Measurements from ENCODE around the gene CWC27. TPM values are rescaled to one million over a fixed set of nuclear protein-coding genes. Genes with fewer than 3 reads are reported as not detected.

The CWC27 gene
- total and polyA plus RNA-seq, 9 of the 15 experiments (the other 6 are each of a cell fraction or from before 2014, with no cell fraction given) = 19.7 to 49.3 (median 38.3) TPM

DNA sequence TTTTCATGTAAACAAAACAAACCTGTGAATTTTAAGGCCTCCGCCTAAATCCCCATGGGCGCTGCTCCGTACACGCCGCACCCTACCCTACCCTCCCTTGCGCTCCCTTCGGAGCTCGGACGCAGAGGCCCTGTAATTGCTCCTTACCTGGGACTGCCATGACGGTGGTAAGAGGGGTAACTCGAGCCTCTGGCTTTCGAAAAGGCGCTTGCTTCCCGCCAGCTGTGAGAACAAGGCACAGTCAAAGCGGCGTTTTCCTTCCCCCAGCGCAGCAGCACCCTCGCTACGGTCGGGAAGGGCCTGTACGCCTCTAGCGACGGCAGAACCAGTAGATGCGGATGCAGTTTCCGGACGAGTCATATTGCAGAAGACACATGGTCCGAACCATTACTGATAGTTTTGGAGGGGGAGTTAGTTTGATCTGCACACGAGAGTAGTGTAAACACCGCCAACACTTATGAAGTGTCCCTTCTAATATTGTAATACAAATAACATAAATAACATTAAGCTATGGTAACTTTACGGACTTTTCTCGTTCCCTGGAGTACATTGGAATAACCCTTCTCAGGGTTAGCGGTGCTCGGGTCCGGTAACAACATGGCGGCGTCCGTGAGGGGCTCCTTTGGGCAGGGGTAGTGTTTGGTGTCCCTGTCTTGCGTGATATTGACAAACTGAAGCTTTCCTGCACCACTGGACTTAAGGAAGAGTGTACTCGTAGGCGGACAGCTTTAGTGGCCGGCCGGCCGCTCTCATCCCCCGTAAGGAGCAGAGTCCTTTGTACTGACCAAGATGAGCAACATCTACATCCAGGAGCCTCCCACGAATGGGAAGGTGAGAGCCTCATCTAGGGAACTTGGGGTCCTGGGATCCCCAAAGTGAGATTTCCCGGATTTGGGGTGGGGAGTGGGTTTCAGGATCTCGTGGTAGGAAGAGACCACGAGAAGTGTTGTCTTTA lies at the start of gene CWC27, which contains the start of gene SREK1IP1 (continued):
- TF ChIP-seq, protein P1, sequence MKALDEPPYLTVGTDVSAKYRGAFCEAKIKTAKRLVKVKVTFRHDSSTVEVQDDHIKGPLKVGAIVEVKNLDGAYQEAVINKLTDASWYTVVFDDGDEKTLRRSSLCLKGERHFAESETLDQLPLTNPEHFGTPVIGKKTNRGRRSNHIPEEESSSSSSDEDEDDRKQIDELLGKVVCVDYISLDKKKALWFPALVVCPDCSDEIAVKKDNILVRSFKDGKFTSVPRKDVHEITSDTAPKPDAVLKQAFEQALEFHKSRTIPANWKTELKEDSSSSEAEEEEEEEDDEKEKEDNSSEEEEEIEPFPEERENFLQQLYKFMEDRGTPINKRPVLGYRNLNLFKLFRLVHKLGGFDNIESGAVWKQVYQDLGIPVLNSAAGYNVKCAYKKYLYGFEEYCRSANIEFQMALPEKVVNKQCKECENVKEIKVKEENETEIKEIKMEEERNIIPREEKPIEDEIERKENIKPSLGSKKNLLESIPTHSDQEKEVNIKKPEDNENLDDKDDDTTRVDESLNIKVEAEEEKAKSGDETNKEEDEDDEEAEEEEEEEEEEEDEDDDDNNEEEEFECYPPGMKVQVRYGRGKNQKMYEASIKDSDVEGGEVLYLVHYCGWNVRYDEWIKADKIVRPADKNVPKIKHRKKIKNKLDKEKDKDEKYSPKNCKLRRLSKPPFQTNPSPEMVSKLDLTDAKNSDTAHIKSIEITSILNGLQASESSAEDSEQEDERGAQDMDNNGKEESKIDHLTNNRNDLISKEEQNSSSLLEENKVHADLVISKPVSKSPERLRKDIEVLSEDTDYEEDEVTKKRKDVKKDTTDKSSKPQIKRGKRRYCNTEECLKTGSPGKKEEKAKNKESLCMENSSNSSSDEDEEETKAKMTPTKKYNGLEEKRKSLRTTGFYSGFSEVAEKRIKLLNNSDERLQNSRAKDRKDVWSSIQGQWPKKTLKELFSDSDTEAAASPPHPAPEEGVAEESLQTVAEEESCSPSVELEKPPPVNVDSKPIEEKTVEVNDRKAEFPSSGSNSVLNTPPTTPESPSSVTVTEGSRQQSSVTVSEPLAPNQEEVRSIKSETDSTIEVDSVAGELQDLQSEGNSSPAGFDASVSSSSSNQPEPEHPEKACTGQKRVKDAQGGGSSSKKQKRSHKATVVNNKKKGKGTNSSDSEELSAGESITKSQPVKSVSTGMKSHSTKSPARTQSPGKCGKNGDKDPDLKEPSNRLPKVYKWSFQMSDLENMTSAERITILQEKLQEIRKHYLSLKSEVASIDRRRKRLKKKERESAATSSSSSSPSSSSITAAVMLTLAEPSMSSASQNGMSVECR (CRISPR knock-in tag; IDR thresholded peaks at IDR 0.05) = no peak
- TF ChIP-seq SREBF2 (CRISPR knock-in tag; IDR thresholded peaks at IDR 0.05) = no peak
- peak; percentile 28; the same call in 1 of the 2 replicates for TF ChIP-seq L3MBTL2 (IDR thresholded peaks at IDR 0.05)
- TF ChIP-seq HDAC3 (IDR thresholded peaks at IDR 0.05; ENCODE audit: borderline replicate concordance, partially characterized antibody) = peak; percentile 54
- no peak for TF ChIP-seq TEAD2 (tag; IDR thresholded peaks at IDR 0.05)
- TF ChIP-seq FOXK1 (CRISPR knock-in tag; IDR thresholded peaks at IDR 0.05; ENCODE audit: borderline replicate concordance) = no peak
- no peak for TF ChIP-seq PHTF2 (CRISPR knock-in tag; IDR thresholded peaks at IDR 0.05)
- peak; percentile 64; the same call in 1 of the 2 replicates for TF ChIP-seq GTF2A2 (tag; IDR thresholded peaks at IDR 0.05)
- TF ChIP-seq NFYB (IDR thresholded peaks at IDR 0.05; ENCODE audit: extremely low read depth, insufficient read length) = no peak
- TF ChIP-seq BRD4 (IDR thresholded peaks at IDR 0.05) = peak; percentile 61; the same call in 1 of the 2 replicates
- TF ChIP-seq, protein P2, sequence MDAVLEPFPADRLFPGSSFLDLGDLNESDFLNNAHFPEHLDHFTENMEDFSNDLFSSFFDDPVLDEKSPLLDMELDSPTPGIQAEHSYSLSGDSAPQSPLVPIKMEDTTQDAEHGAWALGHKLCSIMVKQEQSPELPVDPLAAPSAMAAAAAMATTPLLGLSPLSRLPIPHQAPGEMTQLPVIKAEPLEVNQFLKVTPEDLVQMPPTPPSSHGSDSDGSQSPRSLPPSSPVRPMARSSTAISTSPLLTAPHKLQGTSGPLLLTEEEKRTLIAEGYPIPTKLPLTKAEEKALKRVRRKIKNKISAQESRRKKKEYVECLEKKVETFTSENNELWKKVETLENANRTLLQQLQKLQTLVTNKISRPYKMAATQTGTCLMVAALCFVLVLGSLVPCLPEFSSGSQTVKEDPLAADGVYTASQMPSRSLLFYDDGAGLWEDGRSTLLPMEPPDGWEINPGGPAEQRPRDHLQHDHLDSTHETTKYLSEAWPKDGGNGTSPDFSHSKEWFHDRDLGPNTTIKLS (IDR thresholded peaks at IDR 0.05; ENCODE audit: borderline replicate concordance, low read depth) = peak; percentile 31; the same call in 1 of the 2 replicates
- no peak for TF ChIP-seq ZNF76 (CRISPR knock-in tag; IDR thresholded peaks at IDR 0.05; ENCODE audit: borderline replicate concordance)
- no peak for TF ChIP-seq HMG20B (CRISPR knock-in tag; IDR thresholded peaks at IDR 0.05)
- peak; percentile 61 for TF ChIP-seq POLR2B (IDR thresholded peaks at IDR 0.05; ENCODE audit: low read depth, partially characterized antibody)
- TF ChIP-seq ZBTB17 (CRISPR knock-in tag; IDR thresholded peaks at IDR 0.05) = 0 out of 2 replicates have a peak, but pooled peaks have one; percentile 23
- no peak for TF ChIP-seq ZNF780A (CRISPR knock-in tag; IDR thresholded peaks at IDR 0.05)
- TF ChIP-seq ZNF699 (CRISPR knock-in tag; IDR thresholded peaks at IDR 0.05; ENCODE audit: insufficient replicate concordance) = no peak
- 0 out of 2 replicates have a peak, but pooled peaks have one; percentile 12 for TF ChIP-seq CREB1 (IDR thresholded peaks at IDR 0.05)
- TF ChIP-seq CREB1 (CRISPR knock-in tag; IDR thresholded peaks at IDR 0.05) = peak; percentile 53
- TF ChIP-seq HDAC2 (IDR thresholded peaks at IDR 0.05) = no peak; the same call in 1 of the 2 replicates
- TF ChIP-seq ATF7 (IDR thresholded peaks at IDR 0.05) = peak; percentile 99
- peak; percentile 91 for TF ChIP-seq KDM5B (IDR thresholded peaks at IDR 0.05; ENCODE audit: insufficient replicate concordance, low read depth, low read length)
- no peak for TF ChIP-seq ZFP30 (CRISPR knock-in tag; IDR thresholded peaks at IDR 0.05; ENCODE audit: borderline replicate concordance)
- no peak for TF ChIP-seq ZNF668 (CRISPR knock-in tag; IDR thresholded peaks at IDR 0.05)

Data from K562 (cell line).